Measurements from ENCODE around the gene KLK14.

Gene KLK14

GRCh38 chr19:51036519-51036918 is 46.2 kb downstream of the KLK14 start:
- no peak for DNase-seq

GRCh38 chr19:51034704-51035103 is 48.0 kb downstream of the KLK14 start, which contains the start of gene KLK12:
Gene KLK12, minus strand, starts transcription at chr19:51035002. Its CDS starts 381 bp downstream, at chr19:51034621.
- peak; percentile 26 to 74 (median 56) for DNase-seq

- DNase-seq: no peak
These were observed 50.8 kb downstream of the KLK14 start for GRCh38 chr19:51031880-51032225.

GRCh38 chr19:51031220-51031879 is 51.3 kb downstream of the KLK14 start:
- no peak for DNase-seq

- DNase-seq: no peak
These were observed 52.1 kb downstream of the KLK14 start for GRCh38 chr19:51030631-51031030.

GRCh38 chr19:51029718-51030117 is 53.0 kb downstream of the KLK14 start:
- DNase-seq: no peak

Data from NCI-H1417 (cell line).